Measurements from ENCODE around the gene PIK3R2. TPM values are rescaled to one million over a fixed set of nuclear protein-coding genes. Genes with fewer than 3 reads are reported as not detected.

Gene PIK3R2
- total and polyA plus RNA-seq, 2 of the 4 experiments (the other 2 are of a cell fraction), result 12.2 to 25.1 TPM

GRCh38 chr19:18126097-18126496, 26.9 kb upstream of the PIK3R2 start:
- Histone ChIP-seq H2BK120ac (ENCODE audit: low read depth, low read length) (no peak overlapping the region), H3K18ac (ENCODE audit: low read depth, low read length) (no peak overlapping the region), H2AFZ (replicated peaks; ENCODE audit: low read length, poor library complexity) (no peak overlapping the region), H3K36me3 (ENCODE audit: control insufficient read depth, insufficient read depth, low read length) (peaks cover 62% of the 10 kb centered on the region), H3K14ac (replicated peaks; ENCODE audit: low read depth, low read length) (no peak overlapping the region), H4K8ac (ENCODE audit: low read depth in 2 of 2, low read length in 2 of 2) (no peak overlapping the region), H2AK9ac (replicated peaks; ENCODE audit: low read depth, low read length, poor library complexity) (no peak overlapping the region), H3K4me2 (ENCODE audit: low read depth, low read length) (no peak overlapping the region), H3K4me1 (ENCODE audit: control insufficient read depth, insufficient read depth, low read length) (no peaks in the 10 kb centered on the region; the same call in 1 of the 2 replicates), H3K9ac (ENCODE audit: low read depth, low read length) (no peak overlapping the region), H2BK15ac (ENCODE audit: low read depth, low read length) (no peak overlapping the region), H4K91ac (ENCODE audit: insufficient read depth, low read depth, low read length) (no peak overlapping the region), H3K9me3 (ENCODE audit: control insufficient read depth, insufficient read depth, low read length) (no peaks in the 10 kb centered on the region), H3K27ac (ENCODE audit: insufficient read depth, low read length) (no peak overlapping the region), H3K56ac (ENCODE audit: extremely low read depth, insufficient read depth, low read length) (no peak overlapping the region), H4K20me1 (ENCODE audit: insufficient read depth, low read length) (peaks cover 2% of the 10 kb centered on the region; the same call in 1 of the 2 replicates), H3K27me3 (ENCODE audit: control insufficient read depth, insufficient read depth, low read length) (no peaks in the 10 kb centered on the region), H3K9me1 (ENCODE audit: insufficient read depth, low read length) (no peaks in the 10 kb centered on the region), H3K79me1 (ENCODE audit: low read depth in 1 of 2, low read length in 2 of 2) (peaks cover 0 to 5% of the 10 kb centered on the region in 2 experiments; a peak in 1 of 4 replicates), H2AK5ac (ENCODE audit: low read depth, low read length) (no peak overlapping the region), H3K4ac (ENCODE audit: low read depth, low read length) (no peak overlapping the region), H4K5ac (ENCODE audit: low read depth, low read length) (no peak overlapping the region), H3K4me3 (ENCODE audit: insufficient read depth, low read depth, low read length) (no peak overlapping the region), H2BK20ac (ENCODE audit: low read depth, low read length) (no peak overlapping the region), H3K23ac (ENCODE audit: low read depth, low read length) (no peak overlapping the region), H2BK5ac (ENCODE audit: low read depth, low read length, poor library complexity, severe bottlenecking) (no peak overlapping the region)
- ChIA-PET POLR2A (ENCODE audit: unreplicated experiment) (no interaction called here), CTCF (no interaction called here)
- intact Hi-C loops (cut with micrococcal nuclease), result no loop called here
- BruUV-seq (replicated peaks), result no TSS peak
- DNase-seq, result no peak
- in situ Hi-C loops (cut with MboI; ENCODE audit: low sequenced_read_pairs), result no loop called here
- no CpG with 5 or more reads among the region's 2 CpGs for WGBS, 2 experiments (ENCODE audit: extremely low coverage in 2 of 2, insufficient read length in 1 of 2)
- dilution Hi-C loops (cut with HindIII; ENCODE audit: low sequenced_read_pairs, unreplicated experiment), result no loop called here
- no peak for TF ChIP-seq CEBPB (IDR thresholded peaks at IDR 0.05; ENCODE audit: low read depth, low read length)
- no peak for TF ChIP-seq POLR2A (IDR thresholded peaks at IDR 0.05; ENCODE audit: low read depth, low read length)
- no peak for TF ChIP-seq CHD1 (IDR thresholded peaks at IDR 0.05; ENCODE audit: low read depth, low read length)
- TF ChIP-seq MAFK (IDR thresholded peaks at IDR 0.05; ENCODE audit: low read depth, low read length), result no peak
- TF ChIP-seq ELK1 (IDR thresholded peaks at IDR 0.05; ENCODE audit: borderline replicate concordance, low read depth, low read length), result no peak
- no peak for TF ChIP-seq FOS (IDR thresholded peaks at IDR 0.05; ENCODE audit: low read depth, low read length)
- no peak for TF ChIP-seq NFE2L2 (IDR thresholded peaks at IDR 0.05; ENCODE audit: low read depth, low read length)
- TF ChIP-seq MAZ (IDR thresholded peaks at IDR 0.05; ENCODE audit: borderline replicate concordance, low read depth, low read length), result no peak
- no peak for TF ChIP-seq RFX5 (IDR thresholded peaks at IDR 0.05; ENCODE audit: low read depth, low read length)
- no peak for TF ChIP-seq CTCF (conservative IDR thresholded peaks at IDR 0.05; ENCODE audit: low read depth, low read length)
- no peak for TF ChIP-seq MXI1 (IDR thresholded peaks at IDR 0.05; ENCODE audit: borderline replicate concordance, low read depth, low read length)
- TF ChIP-seq SMC3 (IDR thresholded peaks at IDR 0.05; ENCODE audit: low read depth, low read length), result no peak
- no peak for TF ChIP-seq RCOR1 (IDR thresholded peaks at IDR 0.05; ENCODE audit: insufficient replicate concordance, low read length)
- TF ChIP-seq RAD21 (IDR thresholded peaks at IDR 0.05; ENCODE audit: low read length), result no peak
- no peak for TF ChIP-seq USF2 (IDR thresholded peaks at IDR 0.05; ENCODE audit: low read depth, low read length)
- TF ChIP-seq BHLHE40 (IDR thresholded peaks at IDR 0.05; ENCODE audit: low read depth, low read length), result no peak
- ATAC-seq (ENCODE audit: low read depth), result no peak
